H1 (cell line): ENCODE data around the gene PTCH1. TPM values are rescaled to one million over a fixed set of nuclear protein-coding genes. Genes with fewer than 3 reads are reported as not detected.

Source experiments
- CTCF ChIA-PET: fragments of 300-600 bp; sonication (Branson Sonifier 250); formaldehyde crosslinking; loops from one replicate; lab custom pipeline; 2021; ENCODE audit not compliant: partially characterized antibody; lab: Charles Lee
- POLR2A ChIA-PET: fragments of 300-600 bp; sonication (Branson Sonifier 250); formaldehyde crosslinking; loops from one replicate; lab custom pipeline; 2021; ENCODE audit warnings: inconsistent platforms; ENCODE audit not compliant: partially characterized antibody; lab: Charles Lee
- DNase-seq, 2 experiments: peaks; one replicate each; pipeline versions ENCODE4 v3.0.0 to v3.0.0-alpha.2; 2010 to 2022; ENCODE audit warnings: low spot score in 2 of 2, low read depth in 1 of 2, mixed read lengths in 1 of 2
- FAIRE-seq: peaks from 2 replicates; lab custom pipeline; 2011; peaks lifted over from hg19 to GRCh38; lab: Jason Lieb, UNC
- H2AFZ ChIP-seq: 2 replicates; pipeline ENCODE4 v1.8.1; 2012; ENCODE audit warnings: low read length, inconsistent platforms
- H2AK5ac ChIP-seq: 2 replicates; pipeline ENCODE4 v1.6.1; 2013; ENCODE audit warnings: low read depth, low read length
- H2BK120ac ChIP-seq: replicated peaks from 2 replicates; pipeline ENCODE3; 2013; ENCODE audit warnings: low read depth, low read length, inconsistent platforms
- H2BK12ac ChIP-seq: 2 replicates; pipeline ENCODE4 v1.6.1; 2013; ENCODE audit warnings: low read depth, low read length
- H2BK15ac ChIP-seq: 2 replicates; pipeline ENCODE4 v1.6.1; 2013; ENCODE audit warnings: low read length
- H2BK20ac ChIP-seq: 2 replicates; pipeline ENCODE4 v1.6.1; 2013; ENCODE audit warnings: low read length
- H2BK5ac ChIP-seq: 2 replicates; pipeline ENCODE4 v1.6.1; 2013; ENCODE audit warnings: low read depth, low read length
- H3K14ac ChIP-seq: 2 replicates; pipeline ENCODE4 v1.6.1; 2013; ENCODE audit warnings: inconsistent platforms; ENCODE audit not compliant: insufficient read length
- H3K18ac ChIP-seq: 2 replicates; pipeline ENCODE4 v1.6.1; 2013; ENCODE audit warnings: low read length; ENCODE audit errors: extremely low read depth
- H3K23ac ChIP-seq: 2 replicates; pipeline ENCODE4 v1.6.1; 2013; ENCODE audit warnings: inconsistent platforms; ENCODE audit not compliant: insufficient read length
- H3K23me2 ChIP-seq: 2 replicates; pipeline ENCODE4 v1.6.1; 2013; ENCODE audit warnings: low read depth, low read length
- H3K27ac ChIP-seq: 2 replicates; pipeline ENCODE4 v1.6.1; 2011; ENCODE audit warnings: low read depth, low read length, inconsistent platforms
- H3K27me3 ChIP-seq, 4 experiments: replicated peaks in 1 of 4; 1 replicate in 1 of 4; 2 replicates in 3 of 4; pipeline versions ENCODE4 v1.6.1 to v1.8.1; 2011 to 2013; ENCODE audit warnings: low read length in 3 of 4, mild to moderate bottlenecking in 3 of 4, inconsistent platforms in 2 of 4, mixed read lengths in 2 of 4, moderate library complexity in 1 of 4; ENCODE audit not compliant: control insufficient read depth in 3 of 4, insufficient read depth in 3 of 4; ENCODE audit errors: extremely low read depth in 1 of 4
- H3K36me3 ChIP-seq, 4 experiments: 2 replicates each; pipeline versions ENCODE4 v1.6.1 to v1.8.1; 2011 to 2013; ENCODE audit warnings: mild to moderate bottlenecking in 4 of 4, low read length in 3 of 4, moderate library complexity in 2 of 4, control low read depth in 1 of 4, inconsistent platforms in 1 of 4; ENCODE audit not compliant: insufficient read depth in 4 of 4, control insufficient read depth in 2 of 4
- H3K4ac ChIP-seq: replicated peaks from 2 replicates; pipeline ENCODE3; 2013; ENCODE audit warnings: low read length, low read depth, mixed read lengths, inconsistent platforms; ENCODE audit not compliant: insufficient read length
- H3K4me1 ChIP-seq, 4 experiments: replicated peaks in 1 of 4; 1 replicate in 1 of 4; 2 replicates in 3 of 4; pipeline versions ENCODE4 v1.6.1 to v1.8.1; 2011 to 2013; ENCODE audit warnings: low read length in 3 of 4, inconsistent platforms in 2 of 4, mixed read lengths in 1 of 4; ENCODE audit not compliant: insufficient read depth in 4 of 4, control insufficient read depth in 3 of 4
- H3K4me2 ChIP-seq, 2 experiments: 2 replicates each; pipeline versions ENCODE4 v1.6.1 to v1.8.1; 2011 to 2013; ENCODE audit warnings: low read depth in 2 of 2, low read length in 2 of 2, control low read depth in 1 of 2, inconsistent platforms in 1 of 2, mild to moderate bottlenecking in 1 of 2; ENCODE audit not compliant: insufficient read depth in 1 of 2
- H3K4me3 ChIP-seq, 4 experiments: fragments of 200-600, 300-600 bp in 1 of 4; sonication (generic), shearing (Covaris generic), sonication (Bioruptor Twin) in 1 of 4; 2 replicates each; pipeline versions ENCODE4 v1.5.1 to v1.8.1; 2011 to 2016; ENCODE audit warnings: low read length in 4 of 4, low read depth in 3 of 4, control low read depth in 2 of 4, inconsistent platforms in 2 of 4, mild to moderate bottlenecking in 2 of 4, mixed read lengths in 1 of 4, moderate library complexity in 1 of 4; ENCODE audit not compliant: insufficient read depth in 2 of 4; ENCODE audit errors: extremely low read depth in 1 of 4
- H3K56ac ChIP-seq: replicated peaks from 2 replicates; pipeline ENCODE3; 2013; ENCODE audit warnings: low read depth, mild to moderate bottlenecking, mixed read lengths, low read length, inconsistent platforms; ENCODE audit not compliant: insufficient read length
- H3K79me1 ChIP-seq: 2 replicates; pipeline ENCODE4 v1.6.1; 2013; ENCODE audit warnings: low read depth, low read length, control low read depth
- H3K79me2 ChIP-seq, 2 experiments: 2 replicates each; pipeline versions ENCODE4 v1.6.1 to v1.8.1; 2012 to 2013; ENCODE audit warnings: low read length in 2 of 2, mild to moderate bottlenecking in 2 of 2, inconsistent platforms in 1 of 2; ENCODE audit not compliant: insufficient read depth in 2 of 2, control insufficient read depth in 1 of 2
- H3K9ac ChIP-seq, 4 experiments: replicated peaks in 1 of 4; 1 replicate in 1 of 4; 2 replicates in 3 of 4; pipeline versions ENCODE4 v1.6.1 to v1.8.1; 2011 to 2013; ENCODE audit warnings: low read depth in 3 of 4, low read length in 3 of 4, control low read depth in 2 of 4, mild to moderate bottlenecking in 2 of 4, moderate library complexity in 2 of 4, inconsistent platforms in 1 of 4; ENCODE audit errors: extremely low read depth in 1 of 4
- H3K9me3 ChIP-seq, 2 experiments: 2 replicates each; pipeline versions ENCODE4 v1.6.1 to v1.8.1; 2012 to 2013; ENCODE audit warnings: mild to moderate bottlenecking in 2 of 2, moderate library complexity in 2 of 2, control low read depth in 1 of 2, inconsistent platforms in 1 of 2, low read depth in 1 of 2, low read length in 1 of 2, mixed read lengths in 1 of 2; ENCODE audit not compliant: insufficient read depth in 2 of 2
- H4K20me1 ChIP-seq, 2 experiments: replicated peaks in 1 of 2; 2 replicates each; pipeline versions ENCODE3 to v1.8.1; 2011 to 2013; ENCODE audit warnings: inconsistent platforms in 2 of 2, low read length in 2 of 2, mild to moderate bottlenecking in 1 of 2; ENCODE audit not compliant: insufficient read depth in 2 of 2, control insufficient read depth in 1 of 2
- H4K5ac ChIP-seq: 2 replicates; pipeline ENCODE4 v1.6.1; 2013; ENCODE audit warnings: low read length, low read depth, mixed read lengths, inconsistent platforms; ENCODE audit not compliant: insufficient read length
- H4K8ac ChIP-seq: 2 replicates; pipeline ENCODE4 v1.8.0; 2013; ENCODE audit warnings: mild to moderate bottlenecking, moderate library complexity, low read length, inconsistent platforms; ENCODE audit not compliant: insufficient read depth; ENCODE audit errors: extremely low read depth
- H4K91ac ChIP-seq: replicated peaks from 2 replicates; pipeline ENCODE3; 2013; ENCODE audit warnings: low read length, mixed read lengths, inconsistent platforms; ENCODE audit not compliant: insufficient read length
- ATF2 ChIP-seq: IDR thresholded peaks from 2 replicates; pipeline ENCODE4 v1.6.1; 2012; ENCODE audit warnings: low read length, inconsistent platforms
- BCL11A ChIP-seq, 2 experiments: IDR thresholded peaks; one replicate each; pipeline ENCODE4 v1.6.1; 2011; ENCODE audit warnings: low read depth in 2 of 2, low read length in 2 of 2, mild to moderate bottlenecking in 2 of 2
- CEBPB ChIP-seq: IDR thresholded peaks from 2 replicates; pipeline ENCODE4 v1.6.1; 2012; ENCODE audit warnings: low read depth, low read length
- CHD2 ChIP-seq: IDR thresholded peaks from 2 replicates; pipeline ENCODE4 v1.6.1; 2012; ENCODE audit warnings: low read length, improper control_type of control experiment
- E2F6 ChIP-seq: IDR thresholded peaks from 2 replicates; pipeline ENCODE4 v1.6.1; 2012; ENCODE audit warnings: inconsistent platforms
- HDAC6 ChIP-seq: IDR thresholded peaks from one replicate; pipeline ENCODE4 v1.7.1; 2012; ENCODE audit warnings: low read depth, mild to moderate bottlenecking, inconsistent platforms, low read length, moderate library complexity
- JUND ChIP-seq: IDR thresholded peaks from 2 replicates; pipeline ENCODE4 v1.6.1; 2011; ENCODE audit warnings: mild to moderate bottlenecking, improper control_type of control experiment, low read length
- MAFK ChIP-seq: IDR thresholded peaks from 2 replicates; pipeline ENCODE4 v1.6.1; 2012; ENCODE audit warnings: low read depth, mild to moderate bottlenecking, improper control_type of control experiment, low read length
- RXRA ChIP-seq: IDR thresholded peaks from 2 replicates; pipeline ENCODE4 v1.6.1; 2011; ENCODE audit warnings: low read depth, mild to moderate bottlenecking, low read length, moderate library complexity; ENCODE audit not compliant: insufficient read depth
- SRF ChIP-seq: IDR thresholded peaks from 2 replicates; pipeline ENCODE4 v1.6.1; 2011; ENCODE audit warnings: mild to moderate bottlenecking, low read depth, low read length, moderate library complexity
- TAF1 ChIP-seq: IDR thresholded peaks from 2 replicates; pipeline ENCODE4 v1.6.1; 2011; ENCODE audit warnings: mild to moderate bottlenecking, low read depth, low read length
- TBP ChIP-seq: IDR thresholded peaks from 2 replicates; pipeline ENCODE4 v1.6.1; 2011; ENCODE audit warnings: low read depth, low read length, improper control_type of control experiment
- TEAD4 ChIP-seq: IDR thresholded peaks from 2 replicates; pipeline ENCODE4 v1.6.1; 2012; ENCODE audit warnings: low read depth, low read length, inconsistent platforms, mixed read lengths
- WGBS, 2 experiments: shearing (Covaris generic) in 1 of 2; methylation state at CpG; one replicate each; pipeline versions ENCODE4 v1.1.6 to v1.1.7; 2013 to 2015; ENCODE audit warnings: low lambda C conversion rate in 2 of 2, mixed read lengths in 2 of 2, inconsistent platforms in 1 of 2, low coverage in 1 of 2, missing lambda C conversion rate in 1 of 2; ENCODE audit not compliant: insufficient replicate concordance in 2 of 2, insufficient coverage in 1 of 2, insufficient read length in 1 of 2; ENCODE audit errors: extremely low coverage in 1 of 2, missing lambda C conversion rate in 1 of 2; 5-methylcytosine and 5-hydroxymethylcytosine counted together
- polyA plus RNA-seq, 7 experiments: library from polyadenylated mRNA; depleted of rRNA in 3 of 7; stranded (reverse) in 5 of 7; unstranded in 2 of 7; fragments of >200 nt in 5 of 7; fragments of 200-250 nt in 2 of 7; gene quantifications; 1 replicate in 5 of 7; 2 replicates in 1 of 7; 4 replicates in 1 of 7; pipeline versions ENCODE4 v1.2.1 to v1.2.3, GENCODE V29; 2011 to 2013; ENCODE audit warnings: missing spikeins in 2 of 7, mixed read lengths in 2 of 7
- total RNA-seq: library from RNA; stranded (reverse); fragmentation: NEBNext Ultra II Directional; extraction: Animal tissue kit (Norgen Biotek cat#: 25700); gene quantifications from 2 replicates; pipeline ENCODE4 v1.2.1, GENCODE V29; 2021
- TF ChIP-seq, protein P1 (sequence below): IDR thresholded peaks from 2 replicates; pipeline ENCODE4 v1.6.1; 2012; ENCODE audit warnings: inconsistent platforms

The PTCH1 gene
- total and polyA plus RNA-seq, 2 of the 8 experiments (the other 6 are each of a cell fraction or from before 2014, with no cell fraction given): 6.4 to 34.1 TPM

DNA sequence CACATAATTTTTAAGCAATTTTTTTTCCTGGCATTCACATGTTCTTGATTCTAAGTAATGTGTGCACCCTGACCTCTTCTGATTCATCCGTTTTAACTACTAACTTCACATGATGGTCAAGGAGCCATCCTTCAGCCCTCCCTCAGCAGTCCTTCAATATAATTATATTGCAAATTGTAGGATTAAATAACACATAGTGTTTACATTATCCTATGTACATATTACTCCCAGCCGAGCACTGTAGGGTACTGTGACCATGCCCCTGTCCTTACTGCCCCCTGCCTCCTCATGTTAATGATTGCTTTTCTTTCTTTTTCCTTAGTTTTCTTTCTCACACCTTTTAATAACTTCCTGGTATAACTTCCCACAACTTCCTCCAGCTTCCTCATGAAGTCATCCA, 103.0 kb downstream of the PTCH1 start:
- no peak overlapping the region for H3K4me3 ChIP-seq
- no peak overlapping the region for H2BK15ac ChIP-seq
- no peak overlapping the region for H4K5ac ChIP-seq
- no peak overlapping the region for H3K14ac ChIP-seq
- H3K9ac ChIP-seq: no peak overlapping the region
- no peak overlapping the region for H2AFZ ChIP-seq
- H3K79me1 ChIP-seq: no peaks in the 10 kb centered on the region
- H3K79me2 ChIP-seq: no peaks in the 10 kb centered on the region
- no peak overlapping the region for H3K27ac ChIP-seq
- no peaks in the 10 kb centered on the region for H3K23me2 ChIP-seq
- no peaks in the 10 kb centered on the region for H3K27me3 ChIP-seq
- H3K9me3 ChIP-seq: no peaks in the 10 kb centered on the region
- H2BK12ac ChIP-seq: no peak overlapping the region
- WGBS, 2 experiments: 80% methylated on average over 2 of the region's 2 CpGs; no CpG with 5 or more reads in 1 of the 2 experiments
- H3K4me2 ChIP-seq: no peak overlapping the region
- no peak for DNase-seq
- ChIA-PET POLR2A (no interaction called here), CTCF (no interaction called here)
- H3K56ac ChIP-seq: no peak overlapping the region
- H2BK20ac ChIP-seq: no peak overlapping the region
- no peak overlapping the region for H4K91ac ChIP-seq
- H3K4ac ChIP-seq: no peak overlapping the region
- no peak overlapping the region for H3K18ac ChIP-seq
- no peak overlapping the region for H4K8ac ChIP-seq
- no peaks in the 10 kb centered on the region; a peak in 1 of 7 replicates for H3K4me1 ChIP-seq
- no peak overlapping the region for H3K23ac ChIP-seq
- no peaks in the 10 kb centered on the region for H3K36me3 ChIP-seq
- FAIRE-seq: no peak
- H2AK5ac ChIP-seq: no peak overlapping the region
- no peak overlapping the region for H2BK5ac ChIP-seq
- no peaks in the 10 kb centered on the region for H4K20me1 ChIP-seq
- no peak overlapping the region for H2BK120ac ChIP-seq
- TF ChIP-seq TEAD4 (no peak), CHD2 (no peak), RXRA (no peak), E2F6 (no peak), TBP (no peak), BCL11A (IDR thresholded peaks at IDR 0.05; ENCODE audit: low read depth in 2 of 2, low read length in 2 of 2) (no peak), MAFK (no peak), TAF1 (no peak), ATF2 (no peak), SRF (no peak), HDAC6 (no peak), CEBPB (no peak), JUND (no peak)
- TF ChIP-seq, protein P1, sequence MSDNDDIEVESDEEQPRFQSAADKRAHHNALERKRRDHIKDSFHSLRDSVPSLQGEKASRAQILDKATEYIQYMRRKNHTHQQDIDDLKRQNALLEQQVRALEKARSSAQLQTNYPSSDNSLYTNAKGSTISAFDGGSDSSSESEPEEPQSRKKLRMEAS: no peak
